Small intestine (tissue), 7 donors: Measurements from ENCODE around the gene NPAS2. TPM values are rescaled to one million over a fixed set of nuclear protein-coding genes. Genes with fewer than 3 reads are reported as not detected.
A peak's percentile ranks its signal among the peaks of the same experiment; 100 is the strongest.

Experiments
- DNase-seq, 2 donors: peaks; one replicate each; pipeline versions ENCODE4 v3.0.0 to v3.0.0-alpha.2; 2013
- FAIRE-seq: peaks from 2 replicates; lab custom pipeline; 2012; peaks lifted over from hg19 to GRCh38; lab: Jason Lieb, UNC
- H3K27ac ChIP-seq, 3 donors: one replicate each; pipeline ENCODE4 v1.5.1; 2013; ENCODE audit warnings: low read length in 2 of 3, mild to moderate bottlenecking in 2 of 3, control low read depth in 1 of 3, inconsistent platforms in 1 of 3, low read depth in 1 of 3, moderate library complexity in 1 of 3
- H3K27me3 ChIP-seq, 3 donors: one replicate each; pipeline ENCODE4 v1.6.1; 2013; ENCODE audit warnings: low read length in 3 of 3, inconsistent platforms in 1 of 3; ENCODE audit not compliant: control insufficient read depth in 3 of 3, insufficient read depth in 3 of 3
- H3K36me3 ChIP-seq, 3 donors: one replicate each; pipeline ENCODE4 v1.6.1; 2013; ENCODE audit warnings: low read length in 3 of 3, inconsistent platforms in 1 of 3, low read depth in 1 of 3, mild to moderate bottlenecking in 1 of 3, moderate library complexity in 1 of 3; ENCODE audit not compliant: control insufficient read depth in 3 of 3, insufficient read depth in 2 of 3
- H3K4me1 ChIP-seq, 3 donors: one replicate each; pipeline ENCODE4 v1.6.1; 2013; ENCODE audit warnings: low read length in 2 of 3, inconsistent platforms in 1 of 3, low read depth in 1 of 3, mild to moderate bottlenecking in 1 of 3, moderate library complexity in 1 of 3; ENCODE audit not compliant: control insufficient read depth in 3 of 3, insufficient read depth in 2 of 3
- H3K4me3 ChIP-seq, 3 donors: one replicate each; pipeline ENCODE4 v1.5.1; 2013; ENCODE audit warnings: low read length in 3 of 3, control low read depth in 1 of 3, inconsistent platforms in 1 of 3, low read depth in 1 of 3, mild to moderate bottlenecking in 1 of 3, moderate library complexity in 1 of 3
- H3K9me3 ChIP-seq, 2 donors: one replicate each; pipeline ENCODE4 v1.6.1; 2013; ENCODE audit warnings: low read depth in 1 of 2, low read length in 1 of 2; ENCODE audit not compliant: control insufficient read depth in 2 of 2, insufficient read depth in 1 of 2
- WGBS, 3 donors: extraction: QIAGEN DNeasy Blood & Tissue Kit; methylation state at CpG; one replicate each; pipeline ENCODE4 v1.1.7; 2013; 5-methylcytosine and 5-hydroxymethylcytosine counted together
- polyA plus RNA-seq, 4 donors: library from polyadenylated mRNA; stranded (reverse) in 3 of 4; unstranded in 1 of 4; fragments of 200-250 nt in 3 of 4; fragments of 120-200 nt in 1 of 4; gene quantifications; one replicate each; pipeline versions ENCODE4 v1.2.1 to v1.2.3, GENCODE V29; 2013
- donor health status: healthy with polysubstance abuse.
- donor health status: control.
- donor health status: control.
- donor health status: Bipolar disorder and iron deficiency.
- donor health status: healthy.

NPAS2 gene
- polyA plus RNA-seq, 4 donors: 23.9 to 34.2 (median 26.3) TPM

GRCh38 chr2:100880730-100881129 lies 60.8 kb downstream of the NPAS2 start:
- Histone ChIP-seq H3K4me3 (no peak overlapping the region), H3K27ac (no peak overlapping the region), H3K36me3 (peaks cover 0 to 16% (median 0%) of the 10 kb centered on the region in 3 donors), H3K27me3 (no peaks in the 10 kb centered on the region), H3K9me3 (no peaks in the 10 kb centered on the region), H3K4me1 (peaks cover 4 to 23% (median 4%) of the 10 kb centered on the region in 3 donors)
- 83 to 90% (median 85%) methylated on average over 7 of the region's 7 CpGs for WGBS, 3 donors
- DNase-seq (no peak), FAIRE-seq (no peak)

GRCh38 chr2:100882645-100883613 lies 63.0 kb downstream of the NPAS2 start:
- DNase-seq: peak; percentile 57 to 80
- 53 to 71% (median 66%) methylated on average over 11 of the region's 11 CpGs for WGBS, 3 donors
- peaks cover 4 to 16% (median 4%) of the 10 kb centered on the region in 3 donors for H3K4me1 ChIP-seq

DNA sequence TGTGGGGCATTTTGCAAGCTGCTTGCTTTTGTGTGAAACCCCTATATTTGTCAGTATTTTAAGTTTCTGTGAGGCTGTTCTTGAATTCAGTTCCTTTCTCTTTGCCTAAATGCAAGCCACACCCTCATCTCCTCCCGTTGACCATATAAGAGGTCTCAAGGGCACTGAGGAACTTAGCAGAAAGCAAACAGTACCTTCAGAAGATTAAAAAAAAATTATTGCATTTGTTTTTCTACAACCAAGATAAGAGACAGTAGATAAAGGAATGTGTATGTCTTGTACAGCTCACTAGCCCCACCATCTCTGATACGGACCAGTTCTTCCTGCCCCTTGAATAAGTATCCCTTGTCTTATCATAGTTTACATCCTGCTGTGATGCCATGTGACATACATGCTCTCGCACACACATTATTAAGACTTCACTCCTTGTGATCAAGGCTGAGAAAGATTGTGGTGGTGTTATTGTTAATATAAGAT lies 64.2 kb downstream of the NPAS2 start:
- WGBS, 3 donors: 6 to 35% (median 24%) methylated on average over 3 of the region's 3 CpGs
- no peak overlapping the region for H3K4me3 ChIP-seq
- peak overlapping the region in 1 of 3 donors; percentile 6 for H3K27ac ChIP-seq
- peak; percentile 46 to 49 for DNase-seq
- no peaks in the 10 kb centered on the region for H3K9me3 ChIP-seq
- H3K36me3 ChIP-seq: peaks cover 0 to 12% (median 0%) of the 10 kb centered on the region in 3 donors
- FAIRE-seq: no peak
- H3K4me1 ChIP-seq: peaks cover 4 to 16% (median 4%) of the 10 kb centered on the region in 3 donors
- H3K27me3 ChIP-seq: no peaks in the 10 kb centered on the region

More at GRCh38 chr2:100882645-100883613, 63.0 kb downstream of the NPAS2 start:
- Histone ChIP-seq H3K27me3 (no peaks in the 10 kb centered on the region), H3K36me3 (peaks cover 0 to 13% (median 0%) of the 10 kb centered on the region in 3 donors), H3K27ac (peak overlapping the region in 1 of 3 donors; percentile 30), H3K9me3 (no peaks in the 10 kb centered on the region), H3K4me3 (no peak overlapping the region)
- FAIRE-seq: no peak

DNA sequence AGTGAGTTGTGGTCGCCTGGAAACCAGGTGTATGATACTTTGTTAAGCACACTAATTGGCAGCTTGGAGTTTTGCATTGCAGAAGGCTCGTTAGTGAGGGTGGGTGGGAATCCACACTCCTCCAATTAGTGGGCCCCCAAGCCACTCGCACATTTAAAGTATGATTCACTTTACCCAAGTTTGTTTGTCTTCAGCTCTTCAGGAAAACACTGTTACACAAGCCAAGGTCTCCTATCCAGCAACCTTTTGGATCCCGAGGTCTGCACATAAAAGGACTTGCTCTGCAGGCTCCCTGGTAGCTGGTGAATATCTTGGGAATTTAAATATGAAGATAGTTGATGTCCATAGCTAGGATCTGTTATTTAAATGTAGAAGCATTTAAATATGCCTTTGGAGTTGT lies 66.1 kb downstream of the NPAS2 start:
- no peak overlapping the region for H3K4me3 ChIP-seq
- 77 to 94% (median 82%) methylated on average over 4 of the region's 4 CpGs for WGBS, 3 donors
- peaks cover 0 to 10% (median 0%) of the 10 kb centered on the region in 3 donors for H3K36me3 ChIP-seq
- H3K27ac ChIP-seq: no peak overlapping the region
- H3K4me1 ChIP-seq: peaks cover 4 to 16% (median 4%) of the 10 kb centered on the region in 3 donors
- H3K27me3 ChIP-seq: no peaks in the 10 kb centered on the region
- FAIRE-seq (no peak), DNase-seq (no peak)
- H3K9me3 ChIP-seq: no peaks in the 10 kb centered on the region

DNA sequence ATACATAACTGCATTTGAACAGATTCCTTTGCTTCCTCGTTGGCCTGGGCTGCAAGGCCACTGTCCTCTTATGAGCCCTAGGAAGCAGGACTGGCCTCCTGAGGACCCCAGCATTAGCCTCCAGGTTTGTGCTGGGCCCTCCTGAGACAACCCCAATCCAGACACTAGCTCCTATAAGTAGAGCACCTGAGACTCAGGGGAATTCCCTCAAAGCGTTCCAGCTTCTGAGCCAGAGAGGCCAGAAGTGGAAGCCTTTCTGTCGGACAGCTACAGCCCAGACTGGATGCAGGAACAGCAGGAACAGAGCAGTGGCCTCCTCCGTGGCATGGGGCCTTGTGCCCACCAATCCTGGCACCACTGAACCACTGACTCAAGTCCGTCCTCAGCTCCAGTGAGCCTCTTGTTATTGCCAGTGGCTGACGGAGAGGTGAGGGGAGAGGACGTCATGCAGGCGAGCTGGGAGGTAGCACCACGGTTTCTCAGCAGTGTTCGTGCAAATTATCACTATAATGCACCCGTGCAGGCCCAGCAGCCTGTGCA lies 67.2 kb downstream of the NPAS2 start:
- 84 to 92% (median 87%) methylated on average over 11 of the region's 11 CpGs for WGBS, 3 donors
- Histone ChIP-seq H3K27ac (no peak overlapping the region), H3K27me3 (no peaks in the 10 kb centered on the region), H3K4me1 (peaks cover 4 to 16% (median 4%) of the 10 kb centered on the region in 3 donors), H3K4me3 (no peak overlapping the region), H3K36me3 (peaks cover 0 to 11% (median 0%) of the 10 kb centered on the region in 3 donors), H3K9me3 (no peaks in the 10 kb centered on the region)
- no peak for FAIRE-seq
- DNase-seq: no peak

DNA sequence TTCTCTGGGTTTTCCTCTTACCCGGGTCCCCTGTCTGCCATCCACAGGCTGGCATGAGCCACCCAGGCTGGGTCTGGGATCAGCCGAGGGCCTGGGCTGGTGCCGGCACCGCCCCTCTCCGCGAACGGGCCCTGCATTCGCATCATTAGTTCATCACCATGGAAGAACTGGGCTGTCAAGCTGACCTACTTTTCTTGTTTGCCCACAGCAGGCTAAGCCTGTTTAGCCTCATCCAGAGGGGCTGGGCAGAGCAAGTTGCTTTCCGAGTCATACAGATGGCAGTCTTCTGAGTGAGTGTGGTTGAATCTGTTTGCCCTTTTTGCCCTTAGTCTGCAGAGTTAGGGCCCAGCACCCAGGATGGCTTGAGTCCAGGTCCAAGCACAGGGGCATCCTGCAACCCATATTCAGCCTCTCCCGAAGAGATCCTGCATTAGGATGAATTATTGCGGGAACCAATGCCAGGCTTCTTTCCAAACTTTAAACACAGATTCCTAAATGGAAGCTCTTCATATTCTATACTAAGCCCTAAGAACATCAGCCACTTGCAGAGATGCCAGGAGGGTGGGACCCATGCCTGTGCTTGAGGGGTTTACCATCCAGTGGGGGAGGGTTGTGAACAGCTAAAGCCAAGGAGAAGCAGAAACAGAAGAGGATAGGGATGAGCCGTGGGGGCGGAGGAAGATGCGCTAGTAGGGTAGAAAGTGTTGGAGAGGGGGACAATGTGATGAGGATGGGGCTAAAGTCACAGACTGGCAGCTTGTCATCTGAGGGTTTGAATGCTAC lies 68.0 kb downstream of the NPAS2 start:
- H3K9me3 ChIP-seq: no peaks in the 10 kb centered on the region
- no peak overlapping the region for H3K4me3 ChIP-seq
- DNase-seq (no peak), FAIRE-seq (no peak)
- no peaks in the 10 kb centered on the region for H3K27me3 ChIP-seq
- WGBS, 3 donors: 82 to 89% (median 86%) methylated on average over 14 of the region's 14 CpGs
- peaks cover 0 to 11% (median 0%) of the 10 kb centered on the region in 3 donors for H3K36me3 ChIP-seq
- H3K4me1 ChIP-seq: peaks cover 4 to 13% (median 4%) of the 10 kb centered on the region in 3 donors
- no peak overlapping the region for H3K27ac ChIP-seq

- peaks cover 4 to 6% (median 4%) of the 10 kb centered on the region in 3 donors for H3K4me1 ChIP-seq
- WGBS, 3 donors: 87 to 94% (median 92%) methylated on average over 3 of the region's 3 CpGs
- no peak for FAIRE-seq
- H3K27ac ChIP-seq: no peak overlapping the region
- DNase-seq: no peak
- H3K9me3 ChIP-seq: no peaks in the 10 kb centered on the region
- H3K27me3 ChIP-seq: no peaks in the 10 kb centered on the region
- peaks cover 0 to 11% (median 0%) of the 10 kb centered on the region in 3 donors for H3K36me3 ChIP-seq
- H3K4me3 ChIP-seq: no peak overlapping the region
Observed at GRCh38 chr2:100888601-100889000, 68.7 kb downstream of the NPAS2 start.

DNA sequence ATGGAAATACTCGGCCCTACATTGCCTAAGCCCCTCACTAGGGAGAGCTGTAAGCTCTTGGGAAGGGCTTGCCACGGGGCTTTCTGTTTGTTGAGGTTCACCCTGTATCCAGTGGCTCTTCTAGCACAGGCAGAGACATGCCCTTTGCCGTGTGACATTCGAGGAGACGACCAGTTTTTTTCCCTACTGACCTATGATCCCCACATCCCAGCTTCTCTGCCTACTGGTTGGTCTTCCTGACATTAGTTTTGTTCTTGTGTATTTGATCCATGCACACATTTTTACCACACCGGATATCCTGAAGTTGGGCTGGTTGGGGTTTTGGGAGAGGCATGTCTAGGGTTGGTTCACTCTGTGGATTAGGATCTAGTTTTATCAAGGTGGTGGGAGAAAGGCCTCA lies 69.3 kb downstream of the NPAS2 start:
- Histone ChIP-seq H3K9me3 (no peaks in the 10 kb centered on the region), H3K4me3 (no peak overlapping the region), H3K27ac (no peak overlapping the region), H3K4me1 (no peaks in the 10 kb centered on the region), H3K27me3 (no peaks in the 10 kb centered on the region), H3K36me3 (peaks cover 0 to 11% (median 0%) of the 10 kb centered on the region in 3 donors)
- FAIRE-seq (no peak), DNase-seq (no peak)
- WGBS, 3 donors: 67 to 72% (median 70%) methylated on average over 6 of the region's 6 CpGs
